ENCODE data around the gene SH3RF1. TPM values are rescaled to one million over a fixed set of nuclear protein-coding genes. Genes with fewer than 3 reads are reported as not detected.
A peak's percentile ranks its signal among the peaks of the same experiment; 100 is the strongest.

SH3RF1 gene
- polyA plus RNA-seq, 1 experiment = 11.0 TPM

DNA sequence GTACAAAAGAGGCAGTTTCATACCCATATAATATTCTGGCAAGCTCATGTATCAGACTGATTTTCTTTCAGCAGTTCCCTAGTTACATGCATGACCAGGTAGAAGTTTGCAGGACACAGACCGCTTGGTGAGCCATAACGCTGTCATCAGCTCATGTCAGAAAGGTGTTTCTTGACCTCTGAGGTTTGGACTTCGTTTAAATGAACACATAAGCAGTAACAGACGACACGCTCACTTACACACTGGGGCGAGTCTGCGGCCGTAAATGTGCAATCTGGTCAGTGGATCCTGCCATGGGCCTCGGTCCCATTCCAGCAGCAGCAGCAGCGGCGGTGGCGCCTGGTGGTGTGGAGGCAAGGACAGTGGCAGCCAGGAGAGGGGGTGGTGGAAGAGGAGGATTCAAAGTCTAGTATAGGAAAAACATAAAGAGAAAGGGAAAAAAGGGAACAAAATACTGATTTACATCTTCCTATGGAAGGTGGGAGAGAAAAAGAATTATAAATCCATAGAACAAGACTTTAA is 148.8 kb downstream of the SH3RF1 start:
- no peak for DNase-seq (ENCODE audit: low read depth, low spot score)
- Histone ChIP-seq H3K27ac (ENCODE audit: low read depth, low read length) (no peak overlapping the region), H3K27me3 (ENCODE audit: control insufficient read depth, insufficient read depth, low read length) (no peaks in the 10 kb centered on the region), H3K9me3 (ENCODE audit: control insufficient read depth, insufficient read depth, low read length) (no peaks in the 10 kb centered on the region), H3K4me3 (ENCODE audit: low read depth, low read length) (no peak overlapping the region)
- POLR2A ChIA-PET = no interaction called here
- CTCF ChIA-PET = no interaction called here
- TF ChIP-seq CTCF (IDR thresholded peaks at IDR 0.05; ENCODE audit: low read depth, low read length) = no peak

DNA sequence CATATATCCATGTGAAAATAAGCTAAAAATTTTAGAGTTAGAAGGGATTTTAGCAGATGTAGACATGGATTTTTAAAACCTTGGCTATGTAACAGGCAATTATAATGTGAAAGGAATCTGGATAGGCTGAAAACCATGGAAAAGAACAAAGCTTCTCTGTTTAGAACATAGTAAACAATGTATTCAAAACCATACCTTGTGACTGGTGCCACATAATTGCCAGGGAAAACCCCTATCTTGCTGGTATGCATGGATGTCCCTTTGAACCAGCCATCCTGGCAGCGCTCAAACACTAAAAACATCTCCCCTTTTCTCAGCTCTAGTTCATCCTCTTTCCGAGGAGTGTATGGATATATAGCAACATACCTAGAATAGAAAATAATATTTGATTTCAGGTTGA is 150.1 kb downstream of the SH3RF1 start:
- no peak for TF ChIP-seq CTCF (IDR thresholded peaks at IDR 0.05; ENCODE audit: low read depth, low read length)
- H3K27me3 ChIP-seq (ENCODE audit: control insufficient read depth, insufficient read depth, low read length) = no peaks in the 10 kb centered on the region
- no peak overlapping the region for H3K27ac ChIP-seq (ENCODE audit: low read depth, low read length)
- no peak overlapping the region for H3K4me3 ChIP-seq (ENCODE audit: low read depth, low read length)
- POLR2A ChIA-PET = interaction anchor here (0.5 to 0.7 kb wide), 2 partner anchors 353 to 394 kb away, joined by 3 read pairs; no protein-coding TSS in a partner anchor
- no peak for DNase-seq (ENCODE audit: low read depth, low spot score)
- CTCF ChIA-PET = interaction anchor here (1.1 to 1.2 kb wide), 3 partner anchors 9 to 373 kb away, joined by 4 to 5 read pairs (median 4); no protein-coding TSS in a partner anchor
- H3K9me3 ChIP-seq (ENCODE audit: control insufficient read depth, insufficient read depth, low read length) = no peaks in the 10 kb centered on the region

- ChIA-PET CTCF (interaction anchor here (0.6 to 1.2 kb wide), 4 partner anchors 8 to 387 kb away, joined by 3 to 10 read pairs (median 4); no protein-coding TSS in a partner anchor), POLR2A (no interaction called here)
- DNase-seq (ENCODE audit: low read depth, low spot score) = no peak
- TF ChIP-seq CTCF (IDR thresholded peaks at IDR 0.05; ENCODE audit: low read depth, low read length) = no peak
- H3K4me3 ChIP-seq (ENCODE audit: low read depth, low read length) = no peak overlapping the region
- no peak overlapping the region for H3K27ac ChIP-seq (ENCODE audit: low read depth, low read length)
- no peaks in the 10 kb centered on the region for H3K9me3 ChIP-seq (ENCODE audit: control insufficient read depth, insufficient read depth, low read length)
- no peaks in the 10 kb centered on the region for H3K27me3 ChIP-seq (ENCODE audit: control insufficient read depth, insufficient read depth, low read length)
Measured at GRCh38 chr4:169119536-169119935, 151.2 kb downstream of the SH3RF1 start.

DNA sequence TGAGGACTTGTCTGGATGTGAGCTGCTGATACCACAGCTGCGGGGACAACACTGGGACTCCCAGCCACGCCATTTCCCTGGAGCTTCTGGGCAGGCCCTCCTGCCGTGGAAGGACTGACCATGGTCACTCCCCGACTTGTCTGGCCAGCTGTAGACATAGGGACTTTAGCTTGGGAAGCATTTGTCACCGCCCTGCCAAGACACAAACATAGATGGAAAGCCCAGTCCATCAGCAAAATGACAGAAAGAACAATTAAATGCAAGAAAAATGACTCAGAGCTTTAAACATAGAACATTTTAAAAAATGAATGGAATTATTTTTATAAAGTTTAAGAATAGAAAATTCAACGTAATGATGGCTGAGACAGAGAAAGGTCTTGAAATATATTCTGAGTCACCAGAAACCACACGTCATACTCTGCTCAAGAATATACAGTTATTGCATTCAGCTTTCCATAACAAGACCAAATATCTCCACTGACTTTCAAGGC is 153.1 kb downstream of the SH3RF1 start:
- TF ChIP-seq CTCF (IDR thresholded peaks at IDR 0.05; ENCODE audit: low read depth, low read length) = no peak
- peak overlapping the region; percentile 91 for H3K27ac ChIP-seq (ENCODE audit: low read depth, low read length)
- H3K27me3 ChIP-seq (ENCODE audit: control insufficient read depth, insufficient read depth, low read length) = no peaks in the 10 kb centered on the region
- ChIA-PET CTCF (no interaction called here), POLR2A (no interaction called here)
- DNase-seq (ENCODE audit: low read depth, low spot score) = peak; percentile 41
- H3K9me3 ChIP-seq (ENCODE audit: control insufficient read depth, insufficient read depth, low read length) = no peaks in the 10 kb centered on the region
- no peak overlapping the region for H3K4me3 ChIP-seq (ENCODE audit: low read depth, low read length)

- DNase-seq (ENCODE audit: low read depth, low spot score) = no peak
- H3K9me3 ChIP-seq (ENCODE audit: control insufficient read depth, insufficient read depth, low read length) = no peaks in the 10 kb centered on the region
- no peak for TF ChIP-seq CTCF (IDR thresholded peaks at IDR 0.05; ENCODE audit: low read depth, low read length)
- H3K27me3 ChIP-seq (ENCODE audit: control insufficient read depth, insufficient read depth, low read length) = no peaks in the 10 kb centered on the region
- POLR2A ChIA-PET = interaction anchor here (1.4 to 1.6 kb wide), 2 partner anchors 106 to 154 kb away, joined by 3 to 9 read pairs; partner anchors contain the start of gene CBR4
- peak overlapping the region; percentile 91 for H3K27ac ChIP-seq (ENCODE audit: low read depth, low read length)
- H3K4me3 ChIP-seq (ENCODE audit: low read depth, low read length) = no peak overlapping the region
- CTCF ChIA-PET = interaction anchor here (0.9 to 1.7 kb wide), 6 partner anchors 10 to 377 kb away, joined by 3 to 5 read pairs (median 4); no protein-coding TSS in a partner anchor
Measured at GRCh38 chr4:169116270-169116901, 154.4 kb downstream of the SH3RF1 start.
